NCI-H1694 treated with DMSO at 0.1 percent for 48 hours (cell line): ENCODE results near the gene LRPAP1.

ENCODE experiments used
- DNase-seq: peaks from one replicate; lab custom pipeline; 2025; lab: John Stamatoyannopoulos, UW

The LRPAP1 gene

GRCh38 chr4:3500634-3501101 is 31.6 kb downstream of the LRPAP1 start:
- no peak for DNase-seq

GRCh38 chr4:3500111-3500510 is 32.1 kb downstream of the LRPAP1 start:
- DNase-seq: no peak

GRCh38 chr4:3499710-3500109 is 32.5 kb downstream of the LRPAP1 start:
- no peak for DNase-seq

DNA sequence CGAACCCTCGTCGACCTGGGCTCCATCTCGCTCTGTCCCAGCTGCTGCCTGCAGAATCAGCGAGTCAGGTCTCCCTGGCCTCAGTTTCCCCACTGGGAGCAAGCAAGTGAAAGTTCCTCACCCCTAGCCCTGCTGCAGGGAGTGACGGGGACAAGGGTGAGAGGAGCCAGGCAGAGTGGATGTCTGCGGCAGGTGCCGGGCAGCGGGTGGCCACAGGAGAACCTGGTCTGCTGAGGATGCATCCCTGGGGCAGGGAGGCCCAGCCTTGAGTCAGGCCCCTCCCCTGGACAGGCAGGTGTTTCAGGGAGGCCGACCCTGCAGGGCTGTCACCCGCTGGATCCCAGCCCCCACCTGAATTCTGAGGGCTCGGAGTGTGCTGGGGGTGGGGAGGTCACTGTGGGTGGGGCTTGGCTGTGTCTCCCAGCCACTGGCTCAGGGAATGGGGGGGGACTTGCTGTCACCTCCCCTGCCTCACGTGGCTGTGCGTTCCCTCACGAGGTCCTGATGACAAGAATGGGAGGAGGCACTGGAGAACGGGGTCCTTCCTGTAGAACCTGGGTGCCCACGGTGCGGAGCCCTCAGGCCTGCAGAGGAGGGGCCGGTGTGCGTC is 33.2 kb downstream of the LRPAP1 start:
- DNase-seq: no peak

DNA sequence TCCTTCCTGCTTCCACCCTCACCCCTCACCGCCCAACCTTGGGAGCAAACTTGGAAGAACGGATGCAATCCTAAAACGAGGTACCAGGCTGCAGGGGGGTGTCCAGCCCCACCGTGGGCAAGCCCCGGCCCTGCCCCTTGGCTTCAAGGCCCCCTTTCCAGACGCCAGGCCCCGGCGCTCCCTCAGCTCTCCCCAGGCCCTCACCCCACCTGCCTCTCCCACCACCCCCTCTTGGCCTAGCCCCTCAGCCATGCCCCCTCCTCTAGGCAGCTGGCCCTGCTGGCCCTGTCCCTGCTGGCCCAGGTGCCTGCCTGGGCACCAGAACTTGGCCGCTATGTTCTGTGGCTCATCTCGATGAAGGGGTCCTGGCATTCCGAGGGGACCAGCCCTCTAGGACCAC is 33.8 kb downstream of the LRPAP1 start:
- no peak for DNase-seq

DNA sequence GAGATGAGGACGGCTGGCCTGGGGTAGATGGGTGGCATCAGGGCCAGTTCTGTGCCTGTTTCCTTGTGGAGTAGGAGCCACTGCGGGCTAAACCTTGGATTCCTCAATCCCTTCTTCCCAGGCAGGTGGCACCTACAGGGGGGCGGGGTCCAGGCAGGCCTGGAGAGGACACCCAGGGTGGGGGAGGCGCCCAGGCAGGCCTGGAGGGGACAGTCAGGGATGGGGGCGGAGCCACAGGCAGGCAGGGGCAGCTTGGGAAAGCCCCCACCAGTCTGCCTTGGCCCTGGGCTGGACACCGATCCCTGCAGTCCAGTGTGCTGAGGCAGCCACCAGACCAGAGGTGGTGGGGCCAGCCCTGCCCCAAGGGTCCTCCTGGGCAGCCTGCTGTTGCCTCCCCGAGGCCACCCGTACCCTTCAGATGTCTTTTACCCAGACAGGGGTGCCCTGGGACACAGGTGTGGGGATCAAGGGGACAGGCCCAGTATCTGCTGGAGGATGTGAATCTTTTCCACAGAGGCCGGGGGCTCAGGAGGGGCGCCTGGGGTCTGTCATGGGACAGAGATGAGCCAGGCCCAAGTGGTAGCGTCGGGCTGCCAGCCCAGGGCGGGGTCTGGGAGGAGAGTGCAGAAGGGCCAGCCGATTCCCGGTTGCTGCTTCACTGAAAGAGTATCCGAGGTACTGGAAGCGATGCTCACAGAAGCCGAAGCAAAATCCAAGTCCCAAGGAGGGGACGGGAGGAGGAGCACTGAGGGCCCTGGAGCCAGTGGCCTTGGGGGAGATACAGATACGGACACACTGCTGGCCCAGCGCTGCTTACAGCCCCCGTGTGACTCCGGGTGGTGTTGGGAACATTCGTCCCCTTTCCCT is 34.5 kb downstream of the LRPAP1 start:
- no peak for DNase-seq

DNA sequence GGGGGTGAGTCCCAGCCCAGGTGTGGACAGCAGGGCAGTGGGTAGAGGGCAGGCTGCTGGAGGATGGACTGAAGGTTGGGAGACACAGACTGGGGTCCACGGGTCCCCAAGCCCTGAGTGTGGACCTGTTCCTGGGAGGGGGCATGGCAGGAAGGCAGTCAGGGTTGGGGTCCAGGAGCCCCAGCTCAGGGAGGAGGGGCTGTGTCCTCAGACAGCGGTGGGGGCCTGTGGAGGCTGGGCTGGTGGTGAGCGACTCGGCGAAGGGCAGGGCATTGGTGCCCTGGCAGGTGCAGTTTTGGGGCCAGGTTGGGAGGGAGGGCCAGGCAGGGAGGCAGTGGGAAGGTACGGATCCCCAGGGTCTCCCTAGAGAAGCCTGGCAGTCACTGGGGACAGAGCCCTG is 35.1 kb downstream of the LRPAP1 start:
- DNase-seq: no peak

DNA sequence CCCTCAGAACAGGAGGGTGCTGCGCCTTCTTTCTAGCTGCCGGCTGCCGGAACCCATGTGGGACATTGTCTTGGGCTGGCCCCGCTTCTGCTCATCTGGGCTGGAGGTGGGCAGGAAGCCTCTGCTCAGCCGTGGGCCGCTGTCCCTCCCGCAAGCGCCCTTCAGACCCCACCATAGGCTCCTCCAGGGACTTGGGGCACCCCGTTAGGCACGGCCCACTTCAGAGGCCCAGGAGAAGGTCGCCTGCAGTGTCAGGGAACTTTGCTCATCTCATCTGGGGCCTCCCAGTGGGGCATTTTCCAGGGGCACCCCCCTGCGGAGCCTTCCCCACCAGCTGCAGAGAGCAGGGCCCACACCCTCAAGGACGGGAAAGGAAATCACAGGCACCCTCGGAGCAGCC is 36.2 kb downstream of the LRPAP1 start:
- no peak for DNase-seq

- DNase-seq: no peak
Observed at GRCh38 chr4:3495204-3495975, 36.8 kb downstream of the LRPAP1 start.

DNA sequence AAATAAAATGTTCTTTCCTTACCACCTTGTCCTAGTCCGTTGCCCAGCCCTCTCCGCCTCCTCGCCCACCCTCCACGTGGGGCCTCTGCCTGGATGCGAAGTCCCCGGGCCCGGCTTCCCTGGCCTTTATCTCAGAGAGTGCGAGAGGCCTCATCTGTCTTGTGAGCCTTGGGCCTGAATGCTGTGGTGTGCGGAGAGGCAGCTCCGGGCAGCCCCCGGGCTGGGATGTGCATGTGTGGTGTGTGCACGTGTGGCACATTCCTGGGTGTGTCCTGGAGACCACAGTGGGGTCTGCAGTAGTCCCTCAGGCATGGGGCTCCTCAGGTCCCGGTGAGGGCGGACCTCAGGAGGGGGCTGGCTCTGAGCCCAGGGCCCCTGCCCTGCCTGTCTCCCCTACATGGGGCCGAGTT is 37.8 kb downstream of the LRPAP1 start:
- DNase-seq: no peak

DNA sequence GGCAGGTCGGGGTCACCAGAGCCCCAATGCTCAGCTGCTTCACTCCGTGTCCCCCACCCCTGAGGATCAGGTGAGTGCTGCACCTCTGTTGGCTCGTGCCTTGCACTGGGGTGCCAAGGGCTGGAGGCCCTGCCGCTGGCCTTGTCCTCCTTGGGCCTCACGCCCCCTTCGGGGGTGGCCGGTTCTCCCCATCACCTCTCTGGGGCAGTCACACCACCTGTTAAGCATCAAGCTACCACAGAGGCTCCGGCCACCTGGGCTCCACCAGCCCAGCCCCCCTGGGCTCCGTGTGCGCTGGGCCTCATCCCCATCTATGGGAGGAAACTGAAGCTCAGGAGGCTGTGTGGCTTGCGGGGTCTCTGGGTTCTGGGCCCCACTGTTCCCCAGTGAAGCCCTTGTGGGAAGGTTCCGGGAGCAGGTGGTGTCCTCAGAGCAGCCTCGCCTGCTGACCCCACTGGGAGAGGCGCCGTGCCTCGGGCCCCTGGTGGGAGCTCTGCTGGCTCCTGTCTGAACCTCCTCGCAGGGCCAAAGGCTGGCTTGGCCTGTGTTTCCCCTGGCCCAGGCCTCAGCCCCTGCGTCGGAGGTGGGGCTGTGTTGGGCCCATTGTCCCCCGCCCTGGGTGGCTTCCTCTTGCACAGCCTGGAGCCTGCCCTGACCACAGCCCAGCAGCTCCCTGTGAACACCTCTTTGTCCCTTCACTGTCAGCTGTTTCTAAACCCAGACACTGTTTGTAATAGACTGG is 38.3 kb downstream of the LRPAP1 start:
- DNase-seq: no peak

DNA sequence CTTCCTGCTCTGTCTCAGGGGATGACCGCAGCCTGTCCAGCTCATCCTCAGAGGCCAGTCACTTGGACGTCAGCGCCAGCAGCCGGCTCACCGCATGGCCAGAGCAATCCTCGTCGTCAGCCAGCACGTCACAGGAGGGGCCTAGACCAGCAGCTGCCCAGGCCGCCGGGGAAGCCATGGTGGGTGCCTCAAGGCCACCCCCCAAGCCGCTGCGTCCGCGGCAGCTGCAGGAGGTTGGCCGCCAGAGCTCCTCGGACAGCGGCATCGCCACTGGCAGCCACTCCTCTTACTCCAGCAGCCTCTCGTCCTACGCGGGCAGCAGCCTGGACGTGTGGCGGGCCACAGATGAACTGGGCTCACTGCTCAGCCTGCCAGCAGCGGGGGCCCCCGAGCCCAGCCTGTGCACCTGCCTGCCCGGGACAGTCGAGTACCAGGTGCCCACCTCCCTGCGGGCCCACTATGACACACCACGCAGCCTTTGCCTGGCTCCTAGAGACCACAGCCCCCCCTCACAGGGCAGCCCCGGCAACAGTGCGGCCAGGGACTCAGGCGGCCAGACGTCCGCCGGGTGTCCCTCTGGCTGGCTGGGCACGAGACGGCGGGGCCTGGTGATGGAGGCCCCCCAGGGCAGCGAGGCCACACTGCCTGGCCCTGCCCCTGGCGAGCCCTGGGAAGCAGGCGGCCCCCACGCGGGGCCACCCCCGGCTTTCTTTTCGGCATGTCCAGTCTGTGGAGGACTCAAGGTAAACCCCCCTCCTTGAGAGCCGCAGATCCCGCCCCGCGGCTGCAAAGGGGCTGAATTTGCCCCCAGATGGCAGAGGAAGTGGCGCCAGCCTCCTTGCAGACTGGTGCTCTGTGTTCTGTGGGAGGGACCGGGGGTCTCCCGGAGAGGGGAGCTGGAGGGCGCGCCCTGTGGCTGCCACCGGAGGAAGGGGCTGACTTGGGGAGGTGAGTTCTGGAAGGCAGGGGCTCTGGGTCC is 39.2 kb downstream of the LRPAP1 start:
- DNase-seq: no peak

- DNase-seq: no peak
Observed at GRCh38 chr4:3491681-3492405, 40.4 kb downstream of the LRPAP1 start.

GRCh38 chr4:3489451-3489962 is 42.7 kb downstream of the LRPAP1 start:
- DNase-seq: no peak

DNA sequence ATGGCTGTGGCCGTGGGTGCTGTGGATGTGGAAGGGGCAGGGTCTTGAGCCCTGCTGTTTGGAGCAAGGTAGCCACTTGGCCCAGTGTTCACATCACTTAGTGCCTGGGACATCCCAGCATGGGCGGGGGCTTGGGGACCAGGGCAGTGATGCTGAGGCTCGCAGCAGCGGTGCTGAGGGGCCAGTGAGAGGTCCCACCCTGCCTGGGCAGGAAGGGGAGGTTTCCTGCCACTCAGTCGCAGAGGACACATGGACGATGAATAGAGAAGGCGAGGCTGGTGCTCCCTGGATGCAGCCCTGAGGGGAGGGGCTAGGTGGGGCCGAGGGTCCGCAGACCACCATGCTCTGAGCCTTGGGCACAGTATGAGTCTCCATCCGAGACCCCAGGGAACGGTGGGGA is 43.4 kb downstream of the LRPAP1 start:
- no peak for DNase-seq

- no peak for DNase-seq
Observed at GRCh38 chr4:3487861-3488260, 44.4 kb downstream of the LRPAP1 start.

GRCh38 chr4:3486541-3487540 is 45.4 kb downstream of the LRPAP1 start:
- no peak for DNase-seq

- no peak for DNase-seq
Observed at GRCh38 chr4:3485886-3486540, 46.2 kb downstream of the LRPAP1 start.
